NCI-H1436 (cell line): ENCODE results near the gene PCMTD2.
"Not testable (repeated sequence)": the region's sequence is repeated elsewhere in the genome, so short reads cannot be mapped to it uniquely, and the experiment has no call there.

ENCODE experiments used
- DNase-seq: peaks from one replicate; lab custom pipeline; 2025; lab: John Stamatoyannopoulos, UW

The PCMTD2 gene

DNA sequence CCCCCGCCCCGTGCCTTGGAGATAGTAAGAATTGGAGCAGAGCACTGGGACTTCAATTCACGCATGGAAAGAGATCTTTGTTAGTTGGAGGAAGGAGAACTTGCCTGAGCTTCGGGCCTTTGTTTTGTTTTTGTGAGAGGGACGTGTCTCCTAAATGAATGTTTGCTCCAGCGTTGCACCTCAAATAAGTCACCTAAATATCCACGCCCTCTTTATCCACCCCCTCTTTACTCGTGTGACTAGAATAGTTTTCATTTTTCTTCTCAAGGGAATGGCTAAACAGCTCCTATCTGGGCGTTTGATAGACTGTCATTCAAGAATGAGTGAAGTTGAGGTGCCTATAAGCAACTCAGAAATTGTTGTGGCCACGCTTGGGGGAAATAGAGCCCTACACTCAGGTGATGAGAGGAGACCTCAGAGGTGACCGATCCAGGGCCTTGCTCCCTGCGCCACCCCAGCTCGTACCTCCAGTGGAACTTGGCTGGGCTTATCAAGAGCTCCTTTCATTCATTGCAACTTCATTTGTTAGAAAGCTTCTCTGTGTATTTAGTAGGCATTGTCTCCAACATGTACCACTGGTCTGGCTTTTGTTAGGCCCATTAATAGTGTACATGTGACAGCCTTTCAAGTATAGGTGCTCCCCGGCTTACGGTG, 861 bp downstream of the PCMTD2 start:
- no peak for DNase-seq

- no peak for DNase-seq
Measured at GRCh38 chr20:64257107-64257757, 1.7 kb downstream of the PCMTD2 start.

GRCh38 chr20:64258071-64258823, 2.7 kb downstream of the PCMTD2 start:
- DNase-seq: no peak

DNA sequence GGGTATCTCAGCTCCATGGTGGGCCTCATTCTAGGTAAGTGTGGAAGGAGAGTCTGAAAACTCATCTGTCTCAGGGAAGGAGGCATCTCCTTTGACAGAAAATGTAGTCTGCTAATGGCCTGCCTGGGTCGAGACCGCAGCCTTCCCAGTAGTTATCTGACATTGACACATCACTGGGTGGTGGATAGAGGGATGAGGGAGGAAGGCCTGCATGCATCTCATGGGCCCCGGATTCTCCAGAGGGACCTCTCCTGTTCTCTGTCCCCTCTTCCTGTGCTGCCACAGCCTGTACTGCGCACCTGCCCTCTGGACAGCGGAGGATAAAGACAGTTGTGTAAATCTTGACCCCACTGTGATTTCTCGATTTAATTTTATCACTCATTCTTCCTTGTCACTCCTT, 4.7 kb downstream of the PCMTD2 start:
- DNase-seq: no peak

GRCh38 chr20:64261138-64261537, 5.6 kb downstream of the PCMTD2 start:
- DNase-seq: no peak

DNA sequence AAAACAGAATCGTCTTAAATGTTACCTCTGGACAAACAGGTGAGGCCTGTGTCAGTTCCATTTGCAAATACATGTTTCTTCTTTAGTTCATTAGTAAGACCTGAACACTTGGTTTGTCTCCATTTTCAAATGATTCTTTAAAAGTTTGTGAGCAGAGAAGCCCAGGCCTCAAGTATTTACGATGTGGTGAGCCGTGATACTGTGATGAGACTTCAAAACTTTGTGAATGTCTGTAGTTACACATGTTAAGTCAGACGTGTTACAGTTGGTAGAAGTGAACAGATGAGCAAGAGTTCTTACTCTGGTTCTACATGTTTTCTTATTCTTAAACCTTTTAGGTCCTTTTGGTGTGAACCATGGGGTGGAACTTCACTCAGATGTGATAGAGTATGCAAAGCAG, 8.5 kb downstream of the PCMTD2 start:
- DNase-seq: no peak

- DNase-seq: no peak
Measured at GRCh38 chr20:64265201-64265600, 9.7 kb downstream of the PCMTD2 start.

- no peak for DNase-seq
Measured at GRCh38 chr20:64266988-64267387, 11.4 kb downstream of the PCMTD2 start.

DNA sequence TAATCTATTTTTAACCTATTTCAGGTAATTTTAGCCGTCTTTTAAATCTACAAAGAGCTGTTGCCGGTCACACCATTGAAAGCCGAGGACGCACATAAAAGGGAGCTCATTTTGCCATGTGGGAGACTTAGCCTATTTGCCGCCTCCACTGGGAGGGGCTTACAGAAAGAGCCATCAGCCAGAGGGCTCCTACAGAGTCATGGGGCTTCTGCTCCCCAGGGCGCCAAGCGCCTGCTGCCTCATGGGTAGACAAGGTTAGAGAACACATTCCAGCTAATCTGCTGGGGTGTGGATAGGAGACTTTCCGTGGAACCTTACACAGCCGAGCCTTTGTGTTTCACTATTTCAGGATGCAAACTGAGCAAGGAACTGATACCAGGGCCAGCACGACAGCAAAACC, 12.6 kb downstream of the PCMTD2 start:
- DNase-seq: no peak

- DNase-seq: no peak
Measured at GRCh38 chr20:64269604-64270411, 14.3 kb downstream of the PCMTD2 start.

DNA sequence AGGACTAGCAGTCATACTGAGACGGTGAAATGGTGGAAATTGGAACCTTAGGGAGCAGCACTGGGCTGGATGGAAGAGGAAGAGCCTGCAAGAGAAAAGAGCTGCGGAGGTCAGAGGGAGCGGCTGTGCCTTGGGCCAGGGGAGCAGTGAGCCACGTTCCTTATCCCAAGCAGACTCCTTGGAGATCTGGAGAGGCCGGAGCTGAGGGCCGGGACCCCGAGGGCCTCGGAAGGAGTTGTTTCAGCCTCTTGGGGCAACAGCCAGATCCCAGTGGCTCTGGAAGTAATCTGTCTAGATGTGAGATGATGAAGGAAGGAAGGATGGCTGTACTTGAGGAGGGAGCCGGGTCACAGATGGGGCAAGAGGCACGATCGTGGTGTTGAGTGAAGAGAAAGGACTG, 16.1 kb downstream of the PCMTD2 start:
- DNase-seq: no peak

GRCh38 chr20:64273109-64273508, 17.6 kb downstream of the PCMTD2 start:
- no peak for DNase-seq

GRCh38 chr20:64276817-64277216, 21.3 kb downstream of the PCMTD2 start:
- DNase-seq: no peak

GRCh38 chr20:64277571-64278316, 22.2 kb downstream of the PCMTD2 start:
- DNase-seq: no peak

- DNase-seq: no peak
Measured at GRCh38 chr20:64278317-64278681, 22.8 kb downstream of the PCMTD2 start.

DNA sequence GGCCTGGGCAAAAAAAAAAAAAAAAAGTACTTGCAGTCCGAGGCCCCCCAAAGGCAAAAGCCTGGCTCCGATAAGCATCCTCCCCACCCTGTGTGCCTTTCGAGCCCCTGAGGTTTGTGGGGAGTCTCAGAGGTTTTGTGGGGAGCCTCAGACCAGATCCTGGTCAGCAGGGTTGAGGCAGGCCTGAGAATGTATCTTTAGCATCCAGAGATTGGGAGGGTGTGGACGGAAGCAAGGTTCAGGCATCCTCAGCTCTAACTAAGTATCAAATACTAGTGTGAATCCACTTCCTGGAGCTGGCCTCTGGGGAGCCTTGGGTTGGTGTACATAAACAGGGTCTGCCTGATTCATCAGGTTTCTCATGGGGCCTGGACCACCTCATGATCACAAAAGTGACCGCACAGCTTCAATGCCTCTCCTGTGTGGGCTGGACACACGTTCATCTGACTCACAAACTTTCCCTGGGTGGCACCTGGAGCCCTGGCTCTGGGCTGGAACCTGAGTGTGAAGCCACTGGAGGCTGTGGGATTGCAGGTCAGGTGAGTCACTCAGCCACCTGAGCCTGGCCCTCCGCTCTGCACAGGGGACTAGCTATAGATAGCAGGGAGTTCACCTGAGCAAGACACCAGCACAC, 24.4 kb downstream of the PCMTD2 start:
- no peak for DNase-seq

GRCh38 chr20:64280460-64280843, 24.9 kb downstream of the PCMTD2 start:
- no peak for DNase-seq

DNA sequence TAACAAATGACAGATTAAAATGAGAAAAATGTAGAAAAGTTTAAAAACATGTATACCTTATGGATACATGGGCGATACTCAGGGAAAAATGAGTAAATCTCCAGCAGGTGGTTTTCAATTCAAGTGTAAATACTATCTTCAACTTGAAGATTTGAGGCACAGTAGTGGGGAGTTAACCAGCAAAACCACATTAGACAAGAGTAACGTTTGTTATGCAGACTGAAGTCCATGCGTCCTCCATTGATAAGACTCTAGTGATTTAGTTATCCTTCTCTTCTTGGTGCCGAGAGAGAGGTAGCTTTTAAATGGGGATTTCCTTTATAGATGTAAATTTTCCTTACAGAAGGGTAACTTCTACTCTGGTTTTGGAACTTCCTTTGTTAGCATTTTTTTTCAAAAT, 28.1 kb downstream of the PCMTD2 start:
- no peak for DNase-seq

DNA sequence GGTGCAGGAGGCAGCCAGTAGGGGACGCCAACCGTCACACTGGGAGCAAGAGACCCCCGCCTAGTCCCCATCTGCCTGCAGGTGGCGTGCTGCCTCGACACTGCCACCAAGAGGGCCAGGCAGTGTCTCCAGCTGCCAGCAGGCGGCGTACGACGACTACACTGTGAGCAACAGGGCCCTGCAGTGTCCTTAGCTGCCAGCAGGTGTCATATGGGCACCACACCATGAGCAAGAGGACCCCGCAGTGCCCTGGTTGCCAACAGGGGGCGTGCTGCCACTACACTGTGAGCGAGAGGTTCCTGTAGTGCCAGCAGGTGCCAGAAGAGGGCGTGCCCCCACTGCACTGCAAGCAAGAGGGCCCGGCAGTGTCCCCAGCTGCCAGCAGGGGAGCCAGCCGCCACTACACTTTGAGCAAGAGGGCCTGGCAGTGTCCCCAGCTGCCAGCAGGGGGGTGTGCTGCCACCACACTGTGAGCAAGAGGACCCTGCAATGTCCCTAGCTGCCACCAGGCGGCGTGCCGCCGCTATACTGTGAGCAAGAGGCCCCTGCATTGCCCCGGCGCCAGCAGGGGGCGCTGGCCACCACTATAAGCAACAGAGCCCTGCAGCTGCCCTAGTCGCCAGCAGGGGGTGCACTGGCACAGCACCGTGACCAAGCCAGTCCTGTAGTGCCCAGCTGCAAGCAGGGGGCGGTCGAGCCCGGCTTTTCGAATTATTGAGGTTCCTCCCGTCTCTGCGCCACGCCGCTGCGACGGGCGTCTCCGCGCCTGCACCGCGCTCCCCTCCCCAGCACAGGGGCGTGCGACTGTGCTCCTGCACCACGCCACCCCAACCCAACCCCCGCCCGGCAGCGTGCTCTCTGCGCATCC, 30.3 kb downstream of the PCMTD2 start:
- DNase-seq: not testable (repeated sequence)
